Measurements from ENCODE around the gene IRS2.

Gene IRS2

GRCh38 chr13:109804654-109805053 lies 18.3 kb upstream of the IRS2 start:
- no peak for DNase-seq

GRCh38 chr13:109803825-109804224 lies 17.4 kb upstream of the IRS2 start:
- no peak for DNase-seq

- DNase-seq, result no peak
Measured at GRCh38 chr13:109802936-109803335, 16.6 kb upstream of the IRS2 start.

- no peak for DNase-seq
Measured at GRCh38 chr13:109795011-109795410, 8.6 kb upstream of the IRS2 start.

- DNase-seq, result no peak
Measured at GRCh38 chr13:109794095-109794494, 7.7 kb upstream of the IRS2 start.

GRCh38 chr13:109792416-109793059 lies 6.2 kb upstream of the IRS2 start:
- DNase-seq, result no peak

GRCh38 chr13:109790942-109791605 lies 4.7 kb upstream of the IRS2 start:
- DNase-seq, result no peak

- no peak for DNase-seq
Measured at GRCh38 chr13:109790086-109790485, 3.7 kb upstream of the IRS2 start.

- no peak for DNase-seq
Measured at GRCh38 chr13:109789262-109789661, 2.9 kb upstream of the IRS2 start.

GRCh38 chr13:109788372-109789111 lies 2.2 kb upstream of the IRS2 start:
- no peak for DNase-seq

GRCh38 chr13:109787135-109787954 lies 962 bp upstream of the IRS2 start:
- peak; percentile 64 for DNase-seq

GRCh38 chr13:109785892-109786450 lies 412 bp downstream of the IRS2 start:
- DNase-seq, result no peak

- DNase-seq, result peak; percentile 44
Measured at GRCh38 chr13:109785141-109785891, 1.1 kb downstream of the IRS2 start.

GRCh38 chr13:109784590-109785140 lies 1.7 kb downstream of the IRS2 start:
- DNase-seq, result peak; percentile 86

- no peak for DNase-seq
Measured at GRCh38 chr13:109783815-109784589, 2.4 kb downstream of the IRS2 start.

GRCh38 chr13:109783447-109783814 lies 3.0 kb downstream of the IRS2 start:
- DNase-seq, result no peak

GRCh38 chr13:109782823-109783431 lies 3.5 kb downstream of the IRS2 start:
- DNase-seq, result no peak

- no peak for DNase-seq
Measured at GRCh38 chr13:109782066-109782822, 4.1 kb downstream of the IRS2 start.

- DNase-seq, result no peak
Measured at GRCh38 chr13:109781384-109782065, 4.9 kb downstream of the IRS2 start.

All from femur (tissue), 1 donor.